ENCODE measurements around the gene FXR2. TPM values are rescaled to one million over a fixed set of nuclear protein-coding genes. Genes with fewer than 3 reads are reported as not detected.

Gene FXR2
- total RNA-seq, 2 experiments from 2014 or later: 32.1 to 32.4 TPM

DNA sequence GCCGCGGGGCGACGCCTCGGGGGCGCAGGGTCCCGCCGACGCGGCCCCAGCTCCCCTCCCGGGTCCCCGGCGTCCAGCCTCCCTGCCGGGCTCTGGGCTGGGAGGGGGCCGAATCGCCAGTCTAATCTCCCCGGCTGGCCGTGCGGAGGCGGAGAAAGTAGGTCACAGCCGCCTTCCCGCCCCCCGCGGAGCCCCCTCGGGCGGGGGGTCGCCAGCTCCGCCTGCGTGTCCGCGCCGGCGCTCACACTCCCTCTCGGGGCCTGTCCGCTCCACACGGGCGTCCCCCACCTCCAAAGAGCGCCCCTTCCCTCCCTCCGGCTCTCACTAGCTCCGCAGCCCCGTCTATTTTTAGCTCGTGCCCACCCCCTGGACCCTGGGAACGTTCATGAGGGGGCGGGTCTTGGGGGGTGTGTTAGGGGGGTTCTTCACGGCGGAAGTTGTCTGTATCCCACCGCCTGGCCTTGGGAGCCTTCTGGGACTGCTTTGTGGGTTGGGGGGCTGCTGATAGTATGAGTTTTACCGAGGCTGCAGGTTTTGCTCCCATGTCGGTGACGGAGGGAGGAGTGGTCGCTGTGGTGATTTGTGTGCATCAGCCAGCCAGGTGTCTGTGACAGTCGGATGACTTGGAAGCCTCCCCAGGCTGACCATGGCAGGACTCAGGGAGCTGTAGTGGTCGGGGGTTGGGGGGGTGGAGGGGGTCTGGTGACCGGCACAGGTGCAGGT, 37.1 kb upstream of the FXR2 start:
- ChIA-PET POLR2A (interaction anchor here (0.6 kb wide), 1 partner anchor 16 kb away, joined by 3 read pairs; no protein-coding TSS in a partner anchor), CTCF (ENCODE audit: unreplicated experiment) (no interaction called here)
- H3K4me1 ChIP-seq (ENCODE audit: insufficient read depth, low read length, poor library complexity, severe bottlenecking): no peaks in the 10 kb centered on the region
- no peak overlapping the region for H3K4me2 ChIP-seq (ENCODE audit: low read length)
- H3K4me3 ChIP-seq (ENCODE audit: low read depth, low read length, poor library complexity, severe bottlenecking): no peak overlapping the region
- BruUV-seq (replicated peaks): no TSS peak
- H3K36me3 ChIP-seq (ENCODE audit: insufficient read depth, low read length): no peaks in the 10 kb centered on the region
- no peak overlapping the region for H3K27ac ChIP-seq (ENCODE audit: low read depth, low read length, poor library complexity, severe bottlenecking)
- H3K9me3 ChIP-seq (ENCODE audit: low read length): no peaks in the 10 kb centered on the region
- no peak overlapping the region for H2AFZ ChIP-seq (ENCODE audit: low read length)
- H4K20me1 ChIP-seq (ENCODE audit: insufficient read depth, low read length): no peaks in the 10 kb centered on the region
- TF ChIP-seq EZH2phosphoT487 (IDR thresholded peaks at IDR 0.05; ENCODE audit: borderline replicate concordance, low read depth, low read length): no peak
- TF ChIP-seq, protein P1, sequence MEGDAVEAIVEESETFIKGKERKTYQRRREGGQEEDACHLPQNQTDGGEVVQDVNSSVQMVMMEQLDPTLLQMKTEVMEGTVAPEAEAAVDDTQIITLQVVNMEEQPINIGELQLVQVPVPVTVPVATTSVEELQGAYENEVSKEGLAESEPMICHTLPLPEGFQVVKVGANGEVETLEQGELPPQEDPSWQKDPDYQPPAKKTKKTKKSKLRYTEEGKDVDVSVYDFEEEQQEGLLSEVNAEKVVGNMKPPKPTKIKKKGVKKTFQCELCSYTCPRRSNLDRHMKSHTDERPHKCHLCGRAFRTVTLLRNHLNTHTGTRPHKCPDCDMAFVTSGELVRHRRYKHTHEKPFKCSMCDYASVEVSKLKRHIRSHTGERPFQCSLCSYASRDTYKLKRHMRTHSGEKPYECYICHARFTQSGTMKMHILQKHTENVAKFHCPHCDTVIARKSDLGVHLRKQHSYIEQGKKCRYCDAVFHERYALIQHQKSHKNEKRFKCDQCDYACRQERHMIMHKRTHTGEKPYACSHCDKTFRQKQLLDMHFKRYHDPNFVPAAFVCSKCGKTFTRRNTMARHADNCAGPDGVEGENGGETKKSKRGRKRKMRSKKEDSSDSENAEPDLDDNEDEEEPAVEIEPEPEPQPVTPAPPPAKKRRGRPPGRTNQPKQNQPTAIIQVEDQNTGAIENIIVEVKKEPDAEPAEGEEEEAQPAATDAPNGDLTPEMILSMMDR (conservative IDR thresholded peaks at IDR 0.05; ENCODE audit: low read length): no peak
- intact Hi-C loops (cut with micrococcal nuclease; ENCODE audit: unreplicated experiment): no loop called here
- no peak for DNase-seq (ENCODE audit: low spot score)
- no peaks in the 10 kb centered on the region for H3K9me2 ChIP-seq (ENCODE audit: insufficient read depth, low read length)
- no peaks in the 10 kb centered on the region for H3K79me2 ChIP-seq (ENCODE audit: insufficient read depth, low read depth, low read length)

DNA sequence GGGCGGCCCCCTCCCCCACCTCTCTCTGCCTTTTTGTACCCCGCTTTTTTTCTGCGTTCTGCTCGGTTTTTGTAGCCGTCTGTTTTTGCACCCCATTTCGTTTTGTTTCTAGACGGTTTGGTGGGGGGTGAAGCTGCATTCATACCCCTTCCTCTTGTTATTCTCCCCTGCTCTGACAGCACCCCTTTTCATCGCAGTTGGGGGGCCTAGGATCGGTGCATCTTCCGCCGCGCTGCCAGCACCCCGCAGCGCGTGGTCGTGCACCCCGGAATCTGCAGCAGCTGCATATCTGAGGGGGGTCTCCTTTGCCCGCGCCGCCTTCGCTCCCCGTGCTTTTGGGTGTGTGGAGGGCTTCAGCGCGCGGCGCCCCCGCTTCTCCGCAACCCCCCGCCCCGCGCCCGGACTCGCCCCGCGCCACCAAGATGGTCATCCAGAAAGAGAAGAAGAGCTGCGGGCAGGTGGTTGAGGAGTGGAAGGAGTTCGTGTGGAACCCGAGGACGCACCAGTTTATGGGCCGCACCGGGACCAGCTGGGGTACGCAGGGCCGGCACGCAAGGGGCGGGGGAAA, 36.5 kb upstream of the FXR2 start:
- TF ChIP-seq, protein P1 (conservative IDR thresholded peaks at IDR 0.05; ENCODE audit: low read length): no peak
- no peak for TF ChIP-seq EZH2phosphoT487 (IDR thresholded peaks at IDR 0.05; ENCODE audit: borderline replicate concordance, low read depth, low read length)
- Histone ChIP-seq H3K79me2 (ENCODE audit: insufficient read depth, low read depth, low read length) (no peaks in the 10 kb centered on the region), H3K4me1 (ENCODE audit: insufficient read depth, low read length, poor library complexity, severe bottlenecking) (no peaks in the 10 kb centered on the region), H3K4me2 (ENCODE audit: low read length) (peak overlapping the region; percentile 30; the same call in 1 of the 2 replicates), H3K9me2 (ENCODE audit: insufficient read depth, low read length) (no peaks in the 10 kb centered on the region), H3K4me3 (ENCODE audit: low read depth, low read length, poor library complexity, severe bottlenecking) (no peak overlapping the region), H2AFZ (ENCODE audit: low read length) (no peak overlapping the region), H4K20me1 (ENCODE audit: insufficient read depth, low read length) (no peaks in the 10 kb centered on the region), H3K27ac (ENCODE audit: low read depth, low read length, poor library complexity, severe bottlenecking) (no peak overlapping the region), H3K9me3 (ENCODE audit: low read length) (no peaks in the 10 kb centered on the region), H3K36me3 (ENCODE audit: insufficient read depth, low read length) (no peaks in the 10 kb centered on the region)
- BruUV-seq (replicated peaks): no TSS peak
- ChIA-PET POLR2A (interaction anchor here (0.5 kb wide), 1 partner anchor 393 kb away, joined by 3 read pairs; no protein-coding TSS in a partner anchor), CTCF (ENCODE audit: unreplicated experiment) (no interaction called here)
- no peak for DNase-seq (ENCODE audit: low spot score)
- intact Hi-C loops (cut with micrococcal nuclease; ENCODE audit: unreplicated experiment): no loop called here
